GM20431 (cell line): ENCODE measurements around the gene SBNO2.

ENCODE experiments used
- in situ Hi-C: fragments of 300-500 bp; cut with MseI, MboI; formaldehyde crosslinking; loops from one replicate; pipeline ENCODE4 v1.15.0; 2020; ENCODE audit warnings: low sequenced_read_pairs; ENCODE audit not compliant: unreplicated experiment

SBNO2 gene

GRCh38 chr19:1170938-1171754 lies 2.9 kb downstream of the SBNO2 start:
- in situ Hi-C loops, result no loop called here

GRCh38 chr19:1169921-1170885 lies 3.9 kb downstream of the SBNO2 start:
- in situ Hi-C loops, result no loop called here

GRCh38 chr19:1169411-1169791 lies 4.7 kb downstream of the SBNO2 start:
- in situ Hi-C loops, result no loop called here

- in situ Hi-C loops, result no loop called here
These were observed 5.3 kb downstream of the SBNO2 start for GRCh38 chr19:1168572-1169410.

GRCh38 chr19:1167687-1168571 lies 6.1 kb downstream of the SBNO2 start:
- in situ Hi-C loops, result no loop called here

GRCh38 chr19:1166872-1167573 lies 7.0 kb downstream of the SBNO2 start:
- in situ Hi-C loops, result no loop called here

GRCh38 chr19:1164684-1165531 lies 9.2 kb downstream of the SBNO2 start:
- in situ Hi-C loops, result no loop called here

- in situ Hi-C loops, result no loop called here
These were observed 10.0 kb downstream of the SBNO2 start for GRCh38 chr19:1163934-1164683.

GRCh38 chr19:1163283-1163933 lies 10.7 kb downstream of the SBNO2 start:
- in situ Hi-C loops, result no loop called here

GRCh38 chr19:1162404-1163282 lies 11.4 kb downstream of the SBNO2 start:
- in situ Hi-C loops, result no loop called here

GRCh38 chr19:1161716-1162115 lies 12.4 kb downstream of the SBNO2 start:
- in situ Hi-C loops, result no loop called here

- in situ Hi-C loops, result no loop called here
These were observed 14.0 kb downstream of the SBNO2 start for GRCh38 chr19:1159864-1160595.

- in situ Hi-C loops, result no loop called here
These were observed 15.1 kb downstream of the SBNO2 start for GRCh38 chr19:1158885-1159448.

- in situ Hi-C loops, result no loop called here
These were observed 15.9 kb downstream of the SBNO2 start for GRCh38 chr19:1157931-1158884.
